GM21515 (cell line): ENCODE results near the gene C10orf143.
"Not testable (repeated sequence)": the region's sequence is repeated elsewhere in the genome, so short reads cannot be mapped to it uniquely, and the experiment has no call there.

ENCODE experiments used
- ATAC-seq: cut with Tn5 transposase; IDR thresholded peaks from one replicate; pipeline ENCODE4 v1.9.1; 2021; ENCODE audit not compliant: unreplicated experiment

Gene C10orf143

DNA sequence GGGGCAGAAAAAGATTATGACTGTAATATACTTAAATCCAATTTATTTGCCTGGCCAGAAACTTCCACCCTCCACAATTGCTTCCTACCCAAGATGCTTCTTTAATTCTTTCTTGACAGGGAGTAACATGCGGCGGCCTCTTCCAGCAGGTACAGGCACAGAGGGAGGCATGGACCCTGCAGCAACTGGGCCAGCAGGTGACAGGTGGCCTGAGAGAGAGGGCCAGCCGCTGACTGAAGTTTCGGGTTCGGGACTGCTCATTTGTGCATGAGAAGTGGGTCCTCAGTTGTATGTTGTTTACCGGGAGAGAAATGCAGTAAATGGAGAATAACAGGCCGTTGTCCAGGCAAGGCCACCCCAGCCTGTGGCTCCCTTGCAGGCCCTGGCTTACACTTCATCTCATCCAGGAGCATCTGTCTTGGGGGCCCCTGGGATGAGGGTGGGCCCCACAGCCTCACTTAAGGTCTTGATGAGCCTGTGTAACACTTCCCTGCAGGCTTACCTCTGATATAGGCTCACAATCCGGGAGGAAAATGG lies 72.5 kb downstream of the C10orf143 start:
- no peak for ATAC-seq

DNA sequence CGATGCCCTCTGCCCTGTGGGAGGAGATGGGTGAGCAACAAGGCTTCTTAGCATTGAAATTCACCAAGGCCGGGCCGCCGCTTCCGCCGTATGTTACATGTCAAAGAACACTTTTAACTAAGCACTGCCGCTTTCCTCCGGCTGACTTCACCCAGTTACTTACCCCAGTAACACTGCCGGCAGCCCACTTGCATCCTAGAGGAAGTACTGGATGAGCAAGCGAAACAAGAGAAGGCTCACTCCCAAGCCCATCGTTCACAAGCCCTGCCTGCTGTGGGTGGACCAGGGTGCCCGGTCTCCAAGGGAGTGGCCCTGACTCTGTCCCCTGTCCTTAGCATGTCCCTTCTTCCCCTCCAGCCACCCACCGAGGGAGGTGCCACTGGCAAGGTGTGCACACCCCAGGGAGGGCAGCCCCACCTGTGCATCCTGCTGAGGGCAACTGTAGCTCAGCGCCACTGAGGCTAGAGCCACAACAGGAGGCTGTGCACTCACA lies 73.4 kb downstream of the C10orf143 start:
- no peak for ATAC-seq

DNA sequence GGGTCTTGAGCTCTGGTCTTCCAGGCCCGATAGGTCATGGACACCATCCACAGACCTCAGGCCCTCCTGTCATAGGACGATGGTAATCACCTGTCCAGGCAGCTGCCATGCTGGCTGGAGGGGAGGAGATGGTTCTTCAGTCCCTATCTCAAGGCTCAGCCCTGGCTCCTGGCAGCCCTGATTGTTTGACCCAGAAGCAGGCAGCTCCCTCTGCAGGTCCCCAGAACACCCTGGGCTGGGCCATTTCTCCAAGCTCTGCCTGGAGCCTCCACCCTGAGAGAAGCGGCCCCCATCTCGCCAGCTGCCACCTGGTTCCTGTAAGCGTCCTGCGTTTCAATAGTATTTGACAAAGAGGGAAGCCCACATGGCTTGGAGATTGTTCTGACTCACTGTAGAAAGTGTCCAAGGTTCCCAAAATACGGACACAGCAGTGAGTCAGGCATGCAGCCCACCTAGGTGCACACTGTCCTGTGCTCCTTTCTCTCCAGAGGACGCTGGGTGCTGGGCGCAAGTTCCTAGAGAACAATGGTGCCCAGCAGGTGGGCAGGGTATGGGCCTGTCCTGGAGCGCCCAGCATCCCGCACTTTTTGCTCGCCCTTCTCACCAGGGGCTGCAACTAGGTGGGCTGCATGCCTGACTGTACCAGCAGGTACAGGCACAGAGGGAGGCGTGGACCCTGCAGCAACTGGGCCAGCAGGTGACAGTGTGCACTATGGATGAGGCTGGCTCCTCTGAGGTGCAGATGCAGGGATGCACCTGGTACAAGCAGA lies 74.1 kb downstream of the C10orf143 start:
- no peak for ATAC-seq

DNA sequence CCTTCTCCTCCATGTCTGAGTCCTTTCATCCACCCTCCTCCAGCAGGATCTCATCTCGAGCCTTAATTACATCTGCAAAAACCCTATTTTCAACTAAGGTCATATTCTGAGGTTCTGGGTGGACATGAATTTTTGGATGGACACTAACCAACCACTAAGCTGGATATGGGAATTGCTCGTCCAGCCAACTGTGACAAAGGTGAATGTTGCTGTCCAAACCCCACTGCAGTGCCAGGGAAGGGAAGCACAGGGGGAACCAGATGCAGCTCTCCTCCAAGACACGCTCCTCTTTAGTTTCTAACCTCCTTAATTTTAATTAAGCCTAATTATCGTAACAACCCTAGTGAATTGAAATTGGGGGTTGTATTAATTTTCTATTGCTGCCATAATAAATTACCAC lies 81.4 kb downstream of the C10orf143 start:
- no peak for ATAC-seq

DNA sequence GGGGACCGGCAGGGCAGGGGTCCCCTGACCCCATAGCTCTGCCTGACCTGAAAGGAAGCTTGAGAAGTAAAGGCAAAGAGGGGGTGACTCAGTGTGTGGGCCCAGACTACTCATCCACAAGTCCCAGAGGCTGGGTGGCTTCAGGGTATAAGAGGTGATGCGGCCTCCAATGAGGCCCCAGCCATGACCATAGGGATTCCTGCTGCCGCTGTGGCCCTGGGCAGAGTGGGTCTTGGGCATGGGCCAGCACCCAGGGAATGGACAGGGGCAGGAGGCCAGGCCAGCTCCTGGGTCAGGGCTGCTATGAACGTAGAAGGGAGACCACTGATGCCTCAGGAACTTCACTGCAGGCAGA lies 82.2 kb downstream of the C10orf143 start:
- ATAC-seq = no peak

DNA sequence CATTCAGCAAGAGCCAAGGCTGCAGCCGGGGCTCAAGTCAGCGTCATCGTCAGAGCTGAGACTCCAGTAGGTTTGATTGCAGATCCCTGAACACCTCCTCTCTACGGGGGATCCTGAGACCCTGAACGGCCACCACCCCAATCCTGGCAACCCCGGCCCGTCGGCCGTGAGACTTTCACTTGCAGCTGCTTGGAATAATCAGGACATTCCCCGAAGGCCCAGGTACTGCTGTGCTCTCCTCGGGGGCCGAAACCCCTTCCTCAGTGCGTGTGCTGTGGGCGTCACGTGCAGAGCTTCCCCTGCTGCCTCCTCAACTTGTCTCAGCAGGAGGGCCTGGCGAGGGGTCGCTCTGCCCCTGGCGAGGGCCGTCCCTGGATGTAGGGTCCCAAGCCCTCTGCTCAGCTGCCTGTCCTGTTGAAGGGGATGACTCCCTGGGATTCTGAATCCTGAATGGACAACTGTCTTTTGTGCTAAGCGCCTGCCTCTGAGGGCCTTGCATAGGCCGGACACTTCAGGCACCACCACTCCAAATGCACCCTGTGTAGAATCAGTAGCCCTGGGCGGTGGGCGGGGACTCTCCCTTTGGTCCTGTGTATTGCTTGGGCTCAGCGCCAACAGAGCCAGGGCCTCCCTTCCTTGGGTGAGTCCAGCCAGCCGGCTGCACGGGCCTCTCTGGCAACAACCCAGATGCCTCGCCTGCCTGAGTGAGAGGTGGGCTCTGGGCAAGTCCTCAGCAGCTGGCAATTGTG lies 82.7 kb downstream of the C10orf143 start:
- no peak for ATAC-seq

DNA sequence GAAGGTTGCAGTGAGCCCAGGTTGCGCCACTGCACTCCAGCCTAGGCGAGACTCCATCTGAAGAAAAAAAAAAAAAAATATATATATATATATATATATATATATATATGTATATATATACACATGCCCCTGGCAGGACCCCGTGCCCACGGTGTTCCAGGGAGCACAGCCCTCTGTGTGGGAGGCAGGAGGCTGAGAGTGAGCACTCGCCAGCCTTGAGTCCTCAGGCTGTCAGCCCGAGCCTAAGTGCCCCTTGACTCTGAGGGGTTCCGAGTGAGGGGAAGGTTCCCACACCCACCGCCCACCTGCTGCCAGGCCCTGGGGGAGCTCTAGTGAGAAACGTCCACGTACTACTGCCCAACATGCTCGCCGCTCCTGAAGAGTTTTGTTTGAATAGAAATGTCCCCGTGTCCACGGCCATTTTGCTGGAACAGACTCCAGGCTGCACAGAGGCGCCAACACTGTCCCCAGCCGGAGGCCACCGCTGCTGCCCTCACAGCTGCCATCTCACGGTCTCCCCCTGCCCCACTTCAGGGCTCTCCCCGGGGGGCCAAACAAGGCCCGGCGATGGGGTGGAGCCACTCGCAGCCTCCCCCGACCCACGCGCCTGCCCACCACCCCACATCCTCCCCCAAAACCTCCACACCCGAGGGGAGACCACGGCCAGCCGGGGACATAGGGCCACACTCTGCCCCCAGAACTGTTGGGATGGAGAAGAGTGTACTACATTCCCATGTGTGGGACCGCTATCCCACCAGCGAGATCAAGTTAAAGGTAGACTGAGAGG lies 83.8 kb downstream of the C10orf143 start:
- no peak for ATAC-seq

DNA sequence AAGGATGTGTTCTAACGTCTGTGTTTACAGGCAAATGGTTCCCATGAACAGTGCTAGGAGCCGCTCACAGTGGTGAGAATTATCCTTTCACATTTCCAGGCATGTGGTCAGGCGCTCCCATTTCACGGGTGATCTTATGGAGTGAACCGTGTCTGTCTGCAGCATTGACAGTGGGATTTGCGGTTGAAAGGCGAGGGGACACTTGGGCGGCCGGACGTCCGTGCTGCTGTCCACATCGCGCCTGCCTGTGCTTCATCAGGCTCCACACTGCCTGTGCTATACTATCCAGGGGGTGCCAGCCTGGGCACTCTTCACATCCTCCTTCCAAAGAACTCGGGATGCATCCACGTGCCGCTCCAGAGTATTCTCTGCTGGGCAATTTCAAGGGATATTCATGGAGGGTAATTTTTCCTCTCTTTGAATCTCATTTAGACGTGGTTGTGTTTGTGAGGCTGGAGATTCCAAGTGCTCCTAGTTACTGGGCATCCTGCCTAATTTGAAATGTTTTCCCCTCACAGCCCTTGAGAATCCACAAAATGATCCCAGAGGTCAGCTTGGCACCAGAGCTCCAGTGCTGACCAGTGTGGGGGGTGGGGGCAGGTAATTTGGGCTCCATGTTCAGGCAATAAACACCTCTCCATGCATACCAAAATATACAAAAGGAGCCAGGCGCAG lies 84.7 kb downstream of the C10orf143 start:
- ATAC-seq = no peak

DNA sequence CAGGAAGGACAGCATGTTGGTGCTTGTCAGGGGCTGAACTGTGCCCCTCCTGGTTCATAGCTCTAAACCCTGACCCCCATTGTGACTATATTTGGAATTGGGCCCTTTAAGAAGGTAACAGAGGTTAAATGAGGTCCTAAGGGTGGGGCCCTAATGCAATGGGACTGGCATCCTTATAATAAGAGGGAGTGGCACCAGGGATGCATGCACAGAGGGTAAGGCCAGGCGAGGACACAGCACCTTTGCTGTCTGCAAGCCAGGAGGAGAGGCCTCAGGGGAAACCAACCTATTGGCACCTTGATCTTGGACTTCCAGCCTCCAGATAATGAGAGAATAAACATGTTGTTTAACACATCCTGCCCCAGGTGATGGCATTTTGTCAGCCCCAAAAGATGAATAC lies 85.3 kb downstream of the C10orf143 start:
- no peak for ATAC-seq

DNA sequence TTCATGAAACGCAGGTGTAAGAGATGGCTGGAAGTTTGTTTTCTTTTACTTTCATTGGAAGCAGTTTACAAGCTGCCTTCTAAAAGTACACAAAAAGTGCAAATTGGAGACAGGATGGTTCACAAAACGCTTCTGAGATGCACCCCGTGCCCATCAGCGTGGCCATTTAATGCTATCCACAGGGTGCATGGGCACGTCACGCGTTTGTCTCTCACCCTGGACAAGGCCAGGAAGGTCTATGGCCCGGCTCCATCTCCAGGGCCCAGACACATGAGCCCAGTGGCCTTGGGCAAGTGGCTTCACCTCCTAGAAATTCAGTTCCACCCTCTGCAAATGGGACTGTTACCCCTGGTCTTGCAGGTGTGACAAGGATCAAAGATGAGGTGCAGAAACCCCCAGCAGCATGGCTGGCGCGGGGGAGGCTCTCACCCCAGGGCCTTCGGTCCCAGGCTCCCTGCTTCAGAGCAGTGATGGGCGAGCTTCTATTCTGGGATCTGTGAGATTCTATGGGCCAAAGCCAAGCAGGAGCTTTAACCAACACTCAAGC lies 85.8 kb downstream of the C10orf143 start:
- ATAC-seq = no peak

DNA sequence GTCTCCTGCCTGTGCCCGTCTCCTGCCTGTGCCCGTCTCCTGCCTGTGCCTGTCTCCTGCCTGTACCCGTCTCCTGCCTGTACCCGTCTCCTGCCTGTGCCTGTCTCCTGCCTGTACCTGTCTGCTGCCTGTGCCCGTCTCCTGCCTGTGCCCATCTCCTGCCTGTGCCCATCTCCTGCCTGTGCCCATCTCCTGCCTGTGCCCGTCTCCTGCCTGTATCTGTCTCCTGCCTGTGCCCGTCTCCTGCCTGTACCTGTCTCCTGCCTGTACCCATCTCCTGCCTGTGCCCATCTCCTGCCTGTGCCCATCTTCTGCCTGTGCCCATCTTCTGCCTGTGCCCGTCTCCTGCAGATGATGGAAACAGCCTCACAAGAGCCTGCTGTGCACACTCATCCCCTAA lies 86.3 kb downstream of the C10orf143 start:
- not testable (repeated sequence) for ATAC-seq

DNA sequence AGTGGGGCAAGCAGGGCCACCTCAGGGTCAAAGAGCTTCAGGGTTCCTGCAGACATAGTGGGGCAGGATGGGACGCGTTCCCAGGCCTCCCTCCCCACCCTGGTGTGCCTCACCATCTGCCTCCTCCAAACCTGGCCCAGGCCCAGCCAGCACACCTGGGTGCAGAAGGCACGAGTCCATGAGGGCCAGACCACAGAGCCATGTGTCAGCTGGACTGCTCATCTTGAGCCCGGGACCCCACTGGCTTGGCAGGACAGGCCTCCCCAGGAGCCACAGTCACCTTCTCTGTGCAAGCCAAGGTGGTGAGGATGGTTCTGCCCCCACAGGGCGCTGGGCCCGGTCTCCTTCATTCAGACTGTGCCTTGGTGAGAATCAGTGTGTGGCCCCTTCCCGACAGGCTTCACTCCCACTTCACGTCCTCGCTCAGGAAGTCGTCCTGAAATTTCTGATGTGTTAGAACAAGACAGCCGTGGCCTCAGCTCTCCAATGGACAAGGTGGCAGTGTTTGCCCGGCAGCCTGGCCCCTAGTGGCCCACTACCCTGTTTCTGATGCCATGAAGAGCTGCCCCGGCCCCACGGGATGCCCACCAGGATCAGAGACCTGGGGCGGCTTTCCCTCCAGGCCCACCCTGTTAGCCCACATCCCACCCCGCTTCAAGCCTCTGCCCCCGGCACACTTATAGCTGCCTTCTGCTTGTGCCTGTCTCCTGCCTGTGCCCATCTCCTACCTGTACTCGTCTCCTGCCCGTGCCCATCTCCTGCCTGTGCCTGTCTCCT lies 87.0 kb downstream of the C10orf143 start:
- no peak for ATAC-seq

DNA sequence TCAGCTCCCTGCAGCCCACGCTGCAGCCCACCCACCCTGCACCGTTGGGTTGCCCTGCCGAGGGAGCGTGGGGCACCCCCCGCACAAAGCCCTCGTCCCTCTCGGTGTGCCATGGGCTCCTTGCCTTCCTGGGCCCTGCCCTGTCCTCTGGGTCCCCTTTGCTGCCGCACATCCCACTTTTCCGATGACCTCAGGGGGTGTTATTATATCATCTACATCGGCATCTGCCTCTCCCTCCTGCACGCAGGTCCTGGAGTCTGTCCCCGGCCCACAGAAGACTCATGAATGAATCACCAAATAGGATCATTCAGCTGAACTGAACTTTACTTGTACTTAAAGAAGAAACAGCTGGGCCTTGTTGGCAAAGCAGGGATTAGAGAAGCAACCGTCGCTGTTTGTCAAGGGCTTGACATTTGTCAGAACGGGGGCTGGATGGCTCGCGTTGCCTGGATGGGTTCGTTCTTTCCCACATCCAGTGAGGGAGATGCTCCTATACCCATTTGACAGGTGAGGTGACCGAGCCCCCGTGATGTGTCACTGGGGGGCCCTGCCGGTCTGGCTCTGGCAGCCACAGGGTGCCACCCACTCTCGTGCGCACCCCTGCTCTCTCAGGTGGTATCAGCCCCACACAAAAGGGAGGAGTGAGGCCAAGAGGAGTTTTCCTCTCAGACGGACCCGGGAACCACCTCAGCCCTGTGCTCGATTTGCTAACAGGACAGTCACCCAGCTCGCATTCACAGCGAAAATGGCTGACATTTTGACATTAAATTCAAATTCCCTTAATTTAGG lies 87.9 kb downstream of the C10orf143 start:
- no peak for ATAC-seq

DNA sequence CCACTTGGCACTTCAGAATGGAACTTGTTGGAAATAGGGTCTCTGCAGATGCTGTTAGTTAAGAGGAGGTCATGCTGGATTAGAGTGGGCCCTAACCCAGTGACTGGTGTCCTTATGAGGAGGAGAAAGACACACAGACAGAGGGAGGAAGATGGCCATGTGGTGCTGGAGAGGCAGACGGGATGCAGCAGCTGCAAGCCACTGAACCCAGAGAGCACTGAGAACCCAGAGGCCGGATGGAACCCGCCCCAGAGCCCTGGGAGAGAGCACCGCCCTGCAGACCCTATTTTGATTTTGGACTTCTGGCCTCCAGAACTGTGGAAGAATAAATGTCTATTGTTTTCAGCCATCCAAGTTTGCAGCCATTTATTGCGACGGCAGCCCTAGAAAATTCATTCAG lies 88.5 kb downstream of the C10orf143 start:
- ATAC-seq = no peak

DNA sequence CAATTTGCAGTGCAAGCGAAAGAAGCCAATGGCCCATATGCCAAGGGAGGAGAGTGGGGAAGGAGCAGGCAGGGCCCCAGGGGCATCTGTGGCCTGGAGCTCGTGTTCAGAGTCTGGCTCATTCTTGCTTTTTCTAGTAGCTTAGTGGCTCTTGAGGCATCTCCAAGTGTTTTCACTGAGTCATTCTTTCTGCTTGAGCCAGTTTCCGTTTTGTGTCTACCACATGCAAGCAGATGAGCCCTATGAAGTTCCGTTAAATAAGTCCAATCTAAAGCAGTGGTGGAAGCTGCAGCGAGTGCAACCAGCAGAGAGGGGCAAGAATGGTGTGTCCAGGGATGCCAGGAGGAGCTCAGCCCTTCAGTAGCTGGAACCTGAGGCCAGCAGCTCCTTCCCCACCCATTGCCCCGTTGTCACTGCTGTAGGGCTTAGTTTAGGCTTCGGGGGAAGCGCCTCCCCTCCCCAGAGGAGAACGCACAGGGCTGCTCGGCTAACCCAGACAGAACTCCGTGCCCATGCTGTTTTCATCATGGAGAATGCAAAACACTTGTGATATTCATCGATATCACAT lies 89.2 kb downstream of the C10orf143 start:
- ATAC-seq = no peak

DNA sequence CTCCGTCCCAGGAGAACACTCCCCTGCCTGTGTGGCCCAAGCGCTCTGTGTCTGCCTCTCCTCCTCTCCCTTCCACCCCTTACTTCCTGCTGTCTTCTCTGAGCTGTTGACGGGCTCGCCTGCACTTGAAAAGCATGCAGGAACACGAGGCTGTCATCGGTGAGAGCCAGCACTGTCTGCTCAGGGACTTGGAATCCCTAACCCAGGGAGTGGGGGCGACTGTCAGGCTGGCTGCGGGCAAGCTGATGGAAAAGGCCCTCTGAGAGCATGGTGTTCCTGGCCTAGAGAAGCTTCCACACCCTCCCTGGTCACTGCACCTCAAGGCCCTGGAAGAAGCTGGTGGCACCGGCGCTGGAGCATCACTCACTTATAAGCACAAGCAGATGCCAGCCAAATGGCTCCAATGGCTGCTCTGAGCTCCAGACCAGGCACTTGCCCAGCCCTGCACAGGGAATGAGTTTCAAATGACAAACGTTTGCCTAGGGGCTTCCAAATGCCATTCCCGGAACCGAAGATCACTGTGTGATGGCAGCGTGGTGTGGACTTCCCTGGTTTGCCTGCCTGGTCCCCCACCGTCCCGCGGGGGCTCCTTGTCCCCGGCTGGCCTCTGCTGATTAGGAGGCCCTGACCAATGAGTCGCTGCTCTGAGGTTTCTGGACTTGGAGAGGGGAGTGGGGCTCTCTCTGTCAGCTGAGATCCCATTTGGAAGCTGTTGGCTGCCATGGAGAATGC lies 89.8 kb downstream of the C10orf143 start:
- ATAC-seq = no peak

DNA sequence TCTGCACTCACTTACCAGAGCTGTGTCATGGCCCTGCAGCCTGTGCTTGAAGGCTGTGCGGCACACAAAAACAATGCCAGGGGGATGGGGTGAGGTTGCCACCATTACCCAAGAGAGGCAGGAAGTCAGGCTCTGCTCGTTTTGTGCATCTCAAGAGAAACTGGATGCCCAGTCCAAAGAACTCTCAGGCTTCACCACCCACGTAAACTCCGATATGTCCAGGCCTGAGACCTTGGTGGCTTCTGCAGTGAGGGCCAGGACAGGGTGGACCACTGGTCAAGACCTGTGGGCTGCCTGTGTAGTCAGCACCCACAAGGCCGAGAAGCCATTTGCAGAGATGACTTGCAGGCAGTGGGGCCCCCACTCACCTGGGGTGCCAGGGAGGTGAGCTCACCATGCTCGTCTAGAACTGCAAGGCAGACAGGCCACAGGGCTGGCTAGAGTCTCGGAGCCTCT lies 91.9 kb downstream of the C10orf143 start:
- no peak for ATAC-seq

DNA sequence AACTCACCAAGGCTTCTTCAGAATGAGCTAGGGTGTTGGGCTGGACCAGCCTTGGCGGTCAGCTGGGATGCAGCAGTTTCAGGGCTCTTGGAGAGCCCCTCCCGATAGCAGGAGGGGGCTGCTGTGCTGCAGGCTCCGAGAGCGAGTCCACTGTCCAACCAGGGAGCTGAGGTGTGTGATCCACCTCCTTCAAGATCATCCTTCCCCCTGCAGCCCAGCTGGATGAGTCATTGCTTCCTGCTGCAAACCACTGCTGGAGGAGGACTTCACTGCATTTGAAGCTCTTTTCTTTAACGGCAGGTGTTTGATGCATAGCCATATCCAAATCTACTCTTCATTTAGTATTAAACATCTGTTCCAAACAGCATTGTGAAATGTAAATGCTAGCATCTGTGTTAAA lies 92.4 kb downstream of the C10orf143 start:
- no peak for ATAC-seq
